Renal pelvis (tissue), 4 donors: Measurements from ENCODE around the gene DUSP2. TPM values are rescaled to one million over a fixed set of nuclear protein-coding genes. Genes with fewer than 3 reads are reported as not detected.

ENCODE experiments used
- DNase-seq: peaks from one replicate; pipeline ENCODE4 v3.0.0-alpha.2; 2013
- polyA plus RNA-seq, 3 donors: library from polyadenylated mRNA; unstranded; fragments of 120-200 nt; gene quantifications; one replicate each; pipeline ENCODE4 v1.2.1, GENCODE V29; 2013; ENCODE audit not compliant: insufficient read length in 3 of 3

Gene DUSP2
- polyA plus RNA-seq, 3 donors = 3.1 to 4.9 (median 3.7) TPM

GRCh38 chr2:96116424-96116878 lies 28.8 kb downstream of the DUSP2 start, which contains the start of gene ADRA2B:
TSS of gene ADRA2B (minus strand) at chr2:96116571. CDS start at chr2:96116149, 422 bp downstream.
- DNase-seq = peak; percentile 79

- DNase-seq = no peak
Measured at GRCh38 chr2:96115631-96116423, 29.4 kb downstream of the DUSP2 start.

GRCh38 chr2:96114903-96115581 lies 30.2 kb downstream of the DUSP2 start:
- no peak for DNase-seq

GRCh38 chr2:96114546-96114902 lies 30.7 kb downstream of the DUSP2 start:
- DNase-seq = no peak

GRCh38 chr2:96113951-96114350 lies 31.3 kb downstream of the DUSP2 start:
- DNase-seq = no peak

- no peak for DNase-seq
Measured at GRCh38 chr2:96113367-96113677, 31.9 kb downstream of the DUSP2 start.

- DNase-seq = no peak
Measured at GRCh38 chr2:96112501-96113366, 32.5 kb downstream of the DUSP2 start.

GRCh38 chr2:96111823-96112500 lies 33.3 kb downstream of the DUSP2 start:
- no peak for DNase-seq

GRCh38 chr2:96111257-96111640 lies 34.0 kb downstream of the DUSP2 start:
- no peak for DNase-seq

GRCh38 chr2:96110621-96111256 lies 34.5 kb downstream of the DUSP2 start:
- DNase-seq = no peak

- no peak for DNase-seq
Measured at GRCh38 chr2:96109931-96110511, 35.2 kb downstream of the DUSP2 start.

- DNase-seq = no peak
Measured at GRCh38 chr2:96109361-96109680, 35.9 kb downstream of the DUSP2 start.

GRCh38 chr2:96108541-96109360 lies 36.5 kb downstream of the DUSP2 start:
- DNase-seq = no peak

GRCh38 chr2:96108151-96108540 lies 37.1 kb downstream of the DUSP2 start:
- no peak for DNase-seq

GRCh38 chr2:96107708-96108065 lies 37.6 kb downstream of the DUSP2 start:
- no peak for DNase-seq

- DNase-seq = no peak
Measured at GRCh38 chr2:96106991-96107707, 38.1 kb downstream of the DUSP2 start.

GRCh38 chr2:96105994-96106715 lies 39.1 kb downstream of the DUSP2 start:
- no peak for DNase-seq

- no peak for DNase-seq
Measured at GRCh38 chr2:96105152-96105915, 39.9 kb downstream of the DUSP2 start.
